IMR-90 (cell line): ENCODE results near the gene S100A3. TPM values are rescaled to one million over a fixed set of nuclear protein-coding genes. Genes with fewer than 3 reads are reported as not detected.

ENCODE experiments used
- ATAC-seq: fragments of 200-7000 bp; cut with Tn5 transposase; 2 replicates; pipeline ENCODE4 v1.9.1; 2020; ENCODE audit warnings: low read depth, mild to moderate bottlenecking, moderate library complexity
- BruUV-seq: library from RNA; stranded (reverse); fragments of 400-500 nt; replicated peaks from 2 replicates; lab custom pipeline; 2021; lab: Mats Ljungman, UMichigan
- CTCF ChIA-PET: fragments of 300-600 bp; formaldehyde crosslinking; extraction: SDS; loops from one replicate; lab custom pipeline; 2021; ENCODE audit warnings: antibody characterized with exemption; lab: Yijun Ruan, JAX
- POLR2A ChIA-PET: fragments of 300-600 bp; sonication (Branson Sonifier 250); formaldehyde crosslinking; loops from one replicate; lab custom pipeline; 2022; ENCODE audit warnings: antibody characterized with exemption; ENCODE audit not compliant: unreplicated experiment; lab: Charles Lee
- DNase-seq: peaks from one replicate; pipeline ENCODE4 v3.0.0; 2013
- H2AFZ ChIP-seq: replicated peaks from 2 replicates; pipeline ENCODE3; 2013; ENCODE audit warnings: low read length, mild to moderate bottlenecking; ENCODE audit not compliant: poor library complexity
- H2AK5ac ChIP-seq: 2 replicates; pipeline ENCODE4 v1.6.1; 2013; ENCODE audit warnings: low read depth, low read length, inconsistent platforms
- H2AK9ac ChIP-seq: replicated peaks from 2 replicates; pipeline ENCODE3; 2013; ENCODE audit warnings: mild to moderate bottlenecking, low read depth, low read length, moderate library complexity; ENCODE audit not compliant: poor library complexity
- H2BK120ac ChIP-seq: 2 replicates; pipeline ENCODE4 v1.6.1; 2013; ENCODE audit warnings: low read depth, low read length, inconsistent platforms
- H2BK15ac ChIP-seq: 3 replicates; pipeline ENCODE4 v1.6.1; 2013; ENCODE audit warnings: low read depth, low read length, inconsistent platforms
- H2BK20ac ChIP-seq: 2 replicates; pipeline ENCODE4 v1.6.1; 2013; ENCODE audit warnings: low read depth, mild to moderate bottlenecking, inconsistent platforms, low read length, moderate library complexity
- H2BK5ac ChIP-seq: 2 replicates; pipeline ENCODE4 v1.6.1; 2013; ENCODE audit warnings: mild to moderate bottlenecking, low read depth, low read length, inconsistent platforms; ENCODE audit not compliant: poor library complexity, severe bottlenecking
- H3K14ac ChIP-seq: replicated peaks from 2 replicates; pipeline ENCODE4 v1.6.1; 2013; ENCODE audit warnings: low read depth, low read length, inconsistent platforms
- H3K18ac ChIP-seq: 2 replicates; pipeline ENCODE4 v1.6.1; 2013; ENCODE audit warnings: low read depth, low read length, control low read depth
- H3K23ac ChIP-seq: 2 replicates; pipeline ENCODE4 v1.6.1; 2013; ENCODE audit warnings: low read depth, low read length, inconsistent platforms
- H3K27ac ChIP-seq: 2 replicates; pipeline ENCODE4 v1.5.1; 2013; ENCODE audit warnings: mild to moderate bottlenecking, control low read depth, low read length; ENCODE audit not compliant: insufficient read depth
- H3K27me3 ChIP-seq: 2 replicates; pipeline ENCODE4 v1.6.1; 2013; ENCODE audit warnings: low read length; ENCODE audit not compliant: control insufficient read depth, insufficient read depth
- H3K36me3 ChIP-seq: 2 replicates; pipeline ENCODE4 v1.6.1; 2013; ENCODE audit warnings: low read length, mixed read lengths; ENCODE audit not compliant: control insufficient read depth, insufficient read depth
- H3K4ac ChIP-seq: 2 replicates; pipeline ENCODE4 v1.6.1; 2013; ENCODE audit warnings: low read depth, low read length, inconsistent platforms
- H3K4me1 ChIP-seq: 2 replicates; pipeline ENCODE4 v1.6.1; 2013; ENCODE audit warnings: low read length, mixed read lengths; ENCODE audit not compliant: control insufficient read depth, insufficient read depth
- H3K4me2 ChIP-seq: 2 replicates; pipeline ENCODE4 v1.6.1; 2013; ENCODE audit warnings: low read depth, mild to moderate bottlenecking, control low read depth, low read length, moderate library complexity
- H3K4me3 ChIP-seq: 2 replicates; pipeline ENCODE4 v1.5.1; 2013; ENCODE audit warnings: low read depth, mild to moderate bottlenecking, control low read depth, low read length, moderate library complexity; ENCODE audit not compliant: insufficient read depth
- H3K56ac ChIP-seq: 2 replicates; pipeline ENCODE4 v1.6.1; 2013; ENCODE audit warnings: low read length, inconsistent platforms; ENCODE audit not compliant: insufficient read depth; ENCODE audit errors: extremely low read depth
- H3K79me1 ChIP-seq, 2 experiments: 2 replicates each; pipeline ENCODE4 v1.6.1; 2013; ENCODE audit warnings: low read length in 2 of 2, inconsistent platforms in 1 of 2, low read depth in 1 of 2
- H3K9ac ChIP-seq: 2 replicates; pipeline ENCODE4 v1.6.1; 2013; ENCODE audit warnings: low read depth, low read length, control low read depth
- H3K9me1 ChIP-seq: 2 replicates; pipeline ENCODE4 v1.6.1; 2013; ENCODE audit warnings: low read length, inconsistent platforms; ENCODE audit not compliant: insufficient read depth
- H3K9me3 ChIP-seq: 2 replicates; pipeline ENCODE4 v1.6.1; 2013; ENCODE audit warnings: low read length; ENCODE audit not compliant: control insufficient read depth, insufficient read depth
- H4K20me1 ChIP-seq: 2 replicates; pipeline ENCODE4 v1.6.1; 2013; ENCODE audit warnings: low read length, inconsistent platforms; ENCODE audit not compliant: insufficient read depth
- H4K5ac ChIP-seq: 2 replicates; pipeline ENCODE4 v1.6.1; 2013; ENCODE audit warnings: mild to moderate bottlenecking, low read depth, low read length, control low read depth
- H4K8ac ChIP-seq, 2 experiments: 2 replicates each; pipeline ENCODE4 v1.6.1; 2013; ENCODE audit warnings: low read depth in 2 of 2, low read length in 2 of 2, control low read depth in 1 of 2, inconsistent platforms in 1 of 2
- H4K91ac ChIP-seq: 2 replicates; pipeline ENCODE4 v1.6.1; 2013; ENCODE audit warnings: low read depth, low read length, inconsistent platforms; ENCODE audit not compliant: insufficient read depth
- BHLHE40 ChIP-seq: fragments of 150-350 bp; IDR thresholded peaks from 2 replicates; pipeline ENCODE4 v1.6.1; 2016; ENCODE audit warnings: mild to moderate bottlenecking, low read depth, low read length
- CEBPB ChIP-seq: IDR thresholded peaks from 2 replicates; pipeline ENCODE4 v1.6.1; 2012; ENCODE audit warnings: low read depth, low read length, improper control_type of control experiment
- CHD1 ChIP-seq: IDR thresholded peaks from 2 replicates; pipeline ENCODE4 v1.6.1; 2012; ENCODE audit warnings: low read depth, low read length, improper control_type of control experiment
- CTCF ChIP-seq: conservative IDR thresholded peaks from 2 replicates; pipeline ENCODE4 v1.5.1; 2012; ENCODE audit warnings: mild to moderate bottlenecking, low read depth, low read length, improper control_type of control experiment
- ELK1 ChIP-seq: fragments of 150-350 bp; IDR thresholded peaks from 2 replicates; pipeline ENCODE4 v1.6.1; 2016; ENCODE audit warnings: low read depth, mild to moderate bottlenecking, low read length, moderate library complexity, borderline replicate concordance
- FOS ChIP-seq: fragments of 150-350 bp; IDR thresholded peaks from 2 replicates; pipeline ENCODE4 v1.6.1; 2016; ENCODE audit warnings: low read depth, low read length
- MAFK ChIP-seq: IDR thresholded peaks from 2 replicates; pipeline ENCODE4 v1.6.1; 2012; ENCODE audit warnings: low read depth, low read length, improper control_type of control experiment
- MAZ ChIP-seq: IDR thresholded peaks from 2 replicates; pipeline ENCODE4 v1.6.1; 2012; ENCODE audit warnings: low read depth, mild to moderate bottlenecking, low read length, improper control_type of control experiment, moderate library complexity, borderline replicate concordance
- MXI1 ChIP-seq: IDR thresholded peaks from 2 replicates; pipeline ENCODE4 v1.6.1; 2012; ENCODE audit warnings: low read depth, mild to moderate bottlenecking, low read length, moderate library complexity, borderline replicate concordance
- NFE2L2 ChIP-seq: fragments of 150-350 bp; IDR thresholded peaks from 2 replicates; pipeline ENCODE4 v1.6.1; 2016; ENCODE audit warnings: low read depth, mild to moderate bottlenecking, low read length
- POLR2A ChIP-seq: IDR thresholded peaks from 2 replicates; pipeline ENCODE4 v1.6.1; 2012; ENCODE audit warnings: mild to moderate bottlenecking, low read depth, low read length
- RAD21 ChIP-seq: IDR thresholded peaks from 2 replicates; pipeline ENCODE4 v1.6.1; 2012; ENCODE audit warnings: low read length, improper control_type of control experiment
- RCOR1 ChIP-seq: IDR thresholded peaks from 2 replicates; pipeline ENCODE4 v1.6.1; 2012; ENCODE audit warnings: mild to moderate bottlenecking, low read length, improper control_type of control experiment; ENCODE audit not compliant: insufficient replicate concordance
- RFX5 ChIP-seq: IDR thresholded peaks from 2 replicates; pipeline ENCODE4 v1.8.0; 2012; ENCODE audit warnings: low read depth, mild to moderate bottlenecking, low read length, moderate library complexity
- USF2 ChIP-seq: fragments of 150-350 bp; IDR thresholded peaks from 2 replicates; pipeline ENCODE4 v1.6.1; 2017; ENCODE audit warnings: mild to moderate bottlenecking, antibody characterized with exemption, low read length, low read depth
- WGBS, 2 experiments: methylation state at CpG; one replicate each; pipeline versions ENCODE4 v1.1.5 to v1.1.7; 2013; ENCODE audit warnings: missing lambda C conversion rate in 2 of 2; ENCODE audit not compliant: insufficient read length in 1 of 2; ENCODE audit errors: extremely low coverage in 2 of 2; 5-methylcytosine and 5-hydroxymethylcytosine counted together
- dilution Hi-C: fragments of 300-500 bp; cut with HindIII; formaldehyde crosslinking; loops from one replicate; pipeline ENCODE4 v1.14.3; 2018; ENCODE audit warnings: low sequenced_read_pairs; ENCODE audit not compliant: unreplicated experiment
- in situ Hi-C: fragments of 300-500 bp; cut with MboI; formaldehyde crosslinking; loops from 3 replicates; pipeline ENCODE4 v1.14.3; 2019; ENCODE audit warnings: low sequenced_read_pairs, inconsistent platforms, mixed read lengths
- intact Hi-C: fragments of 100-400 bp; cut with micrococcal nuclease; formaldehyde crosslinking; loops from 2 replicates; pipeline ENCODE4 v1.10.0; 2022
- polyA plus RNA-seq, 3 experiments: library from polyadenylated mRNA; depleted of rRNA; stranded (reverse); fragments of >200 nt; gene quantifications; 2 replicates each; pipeline ENCODE4 v1.2.3, GENCODE V29; 2012; ENCODE audit warnings: low replicate concordance in 1 of 3
- total RNA-seq: library from RNA; depleted of rRNA; stranded (reverse); fragments of >200 nt; gene quantifications from 2 replicates; pipeline ENCODE4 v1.2.3, GENCODE V29; 2012

The S100A3 gene
- total and polyA plus RNA-seq, 2 of the 4 experiments (the other 2 are of a cell fraction), result 2.9 to 4.5 TPM

GRCh38 chr1:153505576-153505975 is 43.5 kb downstream of the S100A3 start:
- peaks cover 23% of the 10 kb centered on the region for H3K4me1 ChIP-seq
- no peak overlapping the region for H2AFZ ChIP-seq
- H2BK5ac ChIP-seq, result no peak overlapping the region
- H3K4ac ChIP-seq, result peak overlapping the region; percentile 15; the same call in 1 of the 2 replicates
- CTCF ChIA-PET, result interaction anchor here (2.0 to 2.4 kb wide), 2 partner anchors 63 to 122 kb away, joined by 7 to 11 read pairs; partner anchors contain the start of genes S100A1 and S100A13
- H3K79me1 ChIP-seq, result peaks cover 0 to 4% of the 10 kb centered on the region in 2 experiments; a peak in 1 of 4 replicates
- H4K20me1 ChIP-seq, result no peaks in the 10 kb centered on the region
- no peak overlapping the region; the same call in 1 of the 2 replicates for H2BK20ac ChIP-seq
- no peaks in the 10 kb centered on the region for H3K36me3 ChIP-seq
- H3K27ac ChIP-seq, result no peak overlapping the region
- 0 out of 2 replicates have a peak overlapping the region, but pooled peaks have one; percentile 16 for H3K18ac ChIP-seq
- in situ Hi-C loops, result loop anchor here (5.0 kb wide), 1 partner anchor 242 kb away; no protein-coding TSS in a partner anchor
- no peak for TF ChIP-seq RFX5
- no peak for TF ChIP-seq MXI1
- TF ChIP-seq CTCF, result no peak
- no peak for TF ChIP-seq CHD1
- TF ChIP-seq MAZ, result no peak
- TF ChIP-seq POLR2A, result no peak
- TF ChIP-seq USF2, result no peak
- no peak for TF ChIP-seq MAFK
- TF ChIP-seq ELK1, result no peak
- no peak for TF ChIP-seq RCOR1
- TF ChIP-seq NFE2L2, result no peak
- TF ChIP-seq CEBPB, result no peak
- no peak for TF ChIP-seq RAD21
- no peak for TF ChIP-seq BHLHE40
- no peak for TF ChIP-seq FOS
- intact Hi-C loops, result loop anchor here (10.0 kb wide), 1 partner anchor 479 kb away; the partner anchor contains the start of gene RAB13
- H4K91ac ChIP-seq, result no peak overlapping the region
- no peaks in the 10 kb centered on the region for H3K9me3 ChIP-seq
- H3K27me3 ChIP-seq, result no peaks in the 10 kb centered on the region; the same call in none of the 2 replicates
- no peak overlapping the region for H3K23ac ChIP-seq
- WGBS, 2 experiments, result no CpG with 5 or more reads among the region's 1 CpG
- H3K9ac ChIP-seq, result no peak overlapping the region
- H4K8ac ChIP-seq, result no peak overlapping the region
- DNase-seq (peak; percentile 26), ATAC-seq (no peak)
- no peak overlapping the region for H3K4me3 ChIP-seq
- H3K14ac ChIP-seq, result peak overlapping the region; percentile 25; the same call in 1 of the 2 replicates
- peak overlapping the region; percentile 43; the same call in 1 of the 2 replicates for H2AK5ac ChIP-seq
- no peak overlapping the region for H2BK120ac ChIP-seq
- POLR2A ChIA-PET, result no interaction called here
- dilution Hi-C loops, result no loop called here
- H2BK15ac ChIP-seq, result no peak overlapping the region
- H3K4me2 ChIP-seq, result no peak overlapping the region
- H4K5ac ChIP-seq, result no peak overlapping the region
- no peak overlapping the region for H3K56ac ChIP-seq
- BruUV-seq, result no TSS peak
- peak overlapping the region; percentile 7 for H2AK9ac ChIP-seq
- peaks cover 12% of the 10 kb centered on the region for H3K9me1 ChIP-seq
